ENCODE data around the gene QRSL1.

QRSL1 gene

DNA sequence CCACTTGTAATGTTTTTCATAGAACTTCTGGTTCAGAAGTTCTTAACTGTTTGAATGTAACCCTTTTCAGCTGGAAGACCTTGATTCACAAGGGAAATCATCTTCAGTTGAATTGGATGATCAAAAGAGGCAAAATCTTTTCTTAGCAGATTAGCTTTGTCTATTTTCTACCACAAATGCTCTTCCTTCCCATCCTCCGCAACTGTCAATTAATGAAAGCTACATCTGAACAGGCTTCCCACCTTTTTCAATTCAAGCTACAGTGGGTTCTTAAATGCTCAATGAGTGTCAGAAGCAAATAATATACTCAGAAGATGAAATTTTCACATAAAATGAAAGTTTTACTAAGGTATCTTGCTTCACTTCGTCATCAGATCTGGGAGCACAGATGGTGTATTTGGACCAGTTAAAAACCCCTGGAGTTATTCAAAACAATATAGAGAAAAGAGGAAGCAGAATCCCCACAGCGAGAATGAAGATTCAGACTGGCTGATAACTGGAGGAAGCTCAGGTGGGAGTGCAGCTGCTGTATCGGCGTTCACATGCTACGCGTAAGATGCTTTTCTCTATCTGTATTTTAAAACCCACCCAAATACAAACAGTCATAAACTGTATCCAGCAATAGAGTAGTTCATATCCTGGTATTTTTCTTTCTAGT lies 19.4 kb downstream of the QRSL1 start:
- no peak for DNase-seq (ENCODE audit: low read depth)
- no peak for TF ChIP-seq CTCF (IDR thresholded peaks at IDR 0.05; ENCODE audit: low read length, missing control alignments)
- no peak overlapping the region for H3K4me3 ChIP-seq (replicated peaks; ENCODE audit: low read depth, low read length)

GRCh38 chr6:106658469-106658868 lies 29.1 kb downstream of the QRSL1 start:
- H3K4me3 ChIP-seq (replicated peaks; ENCODE audit: low read depth, low read length): no peak overlapping the region
- no peak for TF ChIP-seq CTCF (IDR thresholded peaks at IDR 0.05; ENCODE audit: low read length, missing control alignments)
- peak; percentile 6 for DNase-seq (ENCODE audit: low read depth)

GRCh38 chr6:106659859-106660258 lies 30.5 kb downstream of the QRSL1 start:
- no peak for TF ChIP-seq CTCF (IDR thresholded peaks at IDR 0.05; ENCODE audit: low read length, missing control alignments)
- no peak overlapping the region for H3K4me3 ChIP-seq (replicated peaks; ENCODE audit: low read depth, low read length)
- no peak for DNase-seq (ENCODE audit: low read depth)

- no peak overlapping the region for H3K4me3 ChIP-seq (replicated peaks; ENCODE audit: low read depth, low read length)
- no peak for DNase-seq (ENCODE audit: low read depth)
- no peak for TF ChIP-seq CTCF (IDR thresholded peaks at IDR 0.05; ENCODE audit: low read length, missing control alignments)
Measured at GRCh38 chr6:106662458-106662857, 33.1 kb downstream of the QRSL1 start.

DNA sequence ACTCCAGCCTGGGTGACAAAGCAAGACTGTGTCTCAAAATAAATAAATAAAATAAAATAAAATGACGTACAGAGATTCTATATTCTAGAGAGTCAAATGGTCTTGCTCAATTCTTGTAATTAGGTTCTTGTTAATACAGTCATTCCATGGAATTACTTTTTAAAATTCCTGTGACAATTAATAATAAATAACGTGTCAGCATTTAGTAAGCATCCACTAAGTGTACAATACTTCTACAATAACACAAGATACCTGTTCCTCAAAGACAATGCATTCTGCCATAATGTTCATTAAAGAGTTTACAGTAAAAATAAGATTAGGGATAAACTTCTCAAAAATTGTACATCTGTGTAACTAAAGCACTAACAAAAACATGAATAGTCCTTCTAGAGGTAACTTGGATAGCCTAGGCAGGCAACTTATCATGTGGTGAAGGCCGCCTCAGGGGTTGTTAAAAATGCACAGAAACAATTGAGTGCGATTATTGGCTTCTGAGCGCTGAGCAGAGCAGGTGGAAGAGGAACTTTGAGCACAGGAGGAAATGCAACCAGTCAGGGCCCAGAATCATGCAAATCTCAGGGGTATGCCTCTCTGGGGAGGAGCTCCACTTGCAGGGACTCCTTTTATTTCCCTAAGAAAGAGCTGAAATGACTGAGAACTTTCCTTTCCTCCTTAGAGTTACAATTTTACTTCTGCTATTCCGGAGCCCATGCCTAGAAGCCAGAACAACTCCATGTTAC lies 37.1 kb downstream of the QRSL1 start:
- no peak for DNase-seq (ENCODE audit: low read depth)
- H3K4me3 ChIP-seq (replicated peaks; ENCODE audit: low read depth, low read length): no peak overlapping the region
- no peak for TF ChIP-seq CTCF (IDR thresholded peaks at IDR 0.05; ENCODE audit: low read length, missing control alignments)

DNA sequence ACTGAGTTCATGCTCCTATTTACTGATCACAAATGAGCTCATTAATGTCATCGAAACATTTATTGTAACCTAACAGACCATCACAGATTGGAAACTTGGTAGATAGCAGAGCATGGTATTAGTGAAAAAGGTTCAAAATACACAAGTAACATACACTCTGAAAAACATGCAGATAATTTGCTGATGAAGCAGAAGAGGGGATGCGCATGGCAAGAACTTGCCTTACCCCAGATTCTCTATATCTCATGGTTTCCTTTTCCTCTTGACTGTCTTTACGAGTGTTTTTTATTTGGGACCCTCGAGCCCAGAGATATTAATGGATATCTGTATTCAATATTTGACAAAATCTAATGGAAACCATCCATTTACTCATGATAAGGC lies 37.6 kb downstream of the QRSL1 start:
- no peak for DNase-seq (ENCODE audit: low read depth)
- no peak for TF ChIP-seq CTCF (IDR thresholded peaks at IDR 0.05; ENCODE audit: low read length, missing control alignments)

GRCh38 chr6:106670236-106670635 lies 40.9 kb downstream of the QRSL1 start:
- TF ChIP-seq CTCF (IDR thresholded peaks at IDR 0.05; ENCODE audit: low read length, missing control alignments): no peak
- no peak for DNase-seq (ENCODE audit: low read depth)
- H3K4me3 ChIP-seq (replicated peaks; ENCODE audit: low read depth, low read length): no peak overlapping the region

More for the DNA sequence above, 37.6 kb downstream of the QRSL1 start:
- no peak overlapping the region for H3K4me3 ChIP-seq (replicated peaks; ENCODE audit: low read depth, low read length)
